Endometrium (tissue), 2 donors: Measurements from ENCODE around the gene MKLN1.
"Not testable (repeated sequence)": the region's sequence is repeated elsewhere in the genome, so short reads cannot be mapped to it uniquely, and the experiment has no call there.

Source experiments
- FAIRE-seq: peaks from 2 replicates; lab custom pipeline; 2012; peaks lifted over from hg19 to GRCh38; lab: Jason Lieb, UNC
- donor health status: control.
- donor health status: control.

MKLN1 gene

DNA sequence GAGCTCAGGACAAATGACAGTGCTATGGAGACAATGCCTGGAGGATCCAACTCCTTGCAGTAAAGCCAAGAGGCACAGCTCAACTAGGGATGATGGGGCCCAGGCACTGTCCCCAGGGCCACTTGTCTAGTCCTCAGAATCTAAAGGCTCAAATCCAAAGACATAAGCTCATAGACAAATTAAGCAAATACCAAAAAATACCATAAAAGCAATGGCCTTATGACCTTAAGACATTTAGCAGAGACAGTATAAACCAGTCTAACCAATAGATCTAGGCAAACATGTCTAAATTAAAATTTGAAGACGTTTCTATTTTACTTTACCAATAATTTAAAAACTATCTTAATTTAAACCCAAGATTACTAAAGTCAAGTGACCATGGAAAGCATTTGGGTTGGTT is 14.8 kb upstream of the MKLN1 start:
- FAIRE-seq = no peak

GRCh38 chr7:131320603-131321002 is 7.1 kb upstream of the MKLN1 start:
- FAIRE-seq = no peak

- FAIRE-seq = no peak
Measured at GRCh38 chr7:131321656-131322055, 6.0 kb upstream of the MKLN1 start.

- no peak for FAIRE-seq
Measured at GRCh38 chr7:131322061-131322460, 5.6 kb upstream of the MKLN1 start.

- FAIRE-seq = no peak
Measured at GRCh38 chr7:131322861-131323260, 4.8 kb upstream of the MKLN1 start.

- FAIRE-seq = no peak
Measured at GRCh38 chr7:131325179-131325840, 2.4 kb upstream of the MKLN1 start.

DNA sequence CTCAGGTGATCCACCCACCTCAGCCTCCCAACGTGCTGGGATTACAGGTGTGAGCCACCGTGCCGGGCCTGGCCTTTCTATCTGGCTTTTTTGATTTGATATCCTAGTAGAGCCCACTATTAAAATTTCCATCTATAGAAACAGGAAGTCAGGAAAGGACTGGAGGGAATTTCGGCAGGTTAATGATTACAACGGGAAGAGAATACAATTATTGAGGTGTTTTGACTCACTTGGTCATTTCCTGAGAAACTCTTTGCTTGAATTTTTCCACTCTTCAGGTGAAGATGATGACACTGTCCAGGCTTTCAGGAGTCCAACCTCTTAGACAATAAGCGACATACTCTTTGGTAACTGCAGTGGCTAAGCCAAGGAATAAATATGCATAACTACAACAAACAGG is 1.1 kb upstream of the MKLN1 start:
- no peak for FAIRE-seq

GRCh38 chr7:131327049-131327625 is 539 bp upstream of the MKLN1 start:
- FAIRE-seq = no peak

DNA sequence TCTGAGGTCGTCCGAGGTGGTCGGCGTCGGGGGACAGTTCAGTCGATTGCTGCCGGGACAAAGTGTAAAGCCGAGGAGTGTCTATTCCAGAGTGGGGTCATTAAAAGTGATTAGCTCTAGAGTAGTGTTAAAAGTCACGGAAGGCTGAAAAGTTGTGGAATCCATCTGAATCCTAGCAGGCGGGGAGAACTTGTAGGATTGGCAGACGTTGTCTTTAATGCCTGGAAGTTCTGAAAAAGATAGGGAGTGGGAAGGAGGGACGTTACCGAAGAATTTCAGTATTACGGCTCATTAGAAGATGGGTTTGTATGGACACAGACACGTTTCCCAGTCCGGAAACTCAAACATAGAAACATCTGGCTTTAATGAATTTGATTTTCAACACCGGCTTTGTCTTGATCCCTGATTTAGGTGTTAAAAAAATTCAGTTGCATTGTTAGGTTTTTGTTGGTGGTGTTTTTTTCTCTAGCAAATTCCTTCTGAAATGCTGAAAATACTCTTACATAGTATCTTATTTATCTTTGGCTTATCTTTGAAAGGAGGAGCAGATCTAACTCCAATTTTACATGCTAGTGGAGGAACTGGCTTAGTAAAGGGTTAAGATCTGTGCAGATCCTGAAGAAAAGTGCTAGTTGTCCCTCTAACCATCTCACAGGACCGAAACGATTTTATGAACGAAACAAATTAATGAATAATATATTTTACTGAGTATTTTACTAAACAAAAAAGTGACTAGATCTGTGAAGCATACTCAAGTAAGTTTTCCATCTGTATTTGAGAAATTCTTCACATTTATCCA is 900 bp downstream of the MKLN1 start:
- FAIRE-seq = no peak

- no peak for FAIRE-seq
Measured at GRCh38 chr7:131329176-131329570, 1.5 kb downstream of the MKLN1 start.

DNA sequence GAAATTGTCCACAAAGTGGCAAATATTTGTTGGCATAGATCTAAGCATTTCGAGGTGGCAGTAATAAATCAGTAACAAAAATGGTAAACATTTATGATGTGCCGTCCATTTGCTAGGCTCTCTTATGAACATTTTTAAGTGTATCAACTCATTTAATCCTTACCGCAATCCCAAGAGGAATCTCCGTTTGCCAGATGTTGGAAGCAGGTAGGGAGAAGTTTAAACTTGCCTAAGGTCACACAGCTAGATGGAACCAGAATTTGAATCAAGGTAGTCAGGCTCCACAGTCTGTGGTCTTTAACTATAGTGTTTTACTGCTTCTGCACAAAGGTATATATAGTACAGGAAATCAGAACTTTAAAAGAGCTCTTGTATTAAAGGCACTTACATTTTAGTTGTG is 2.6 kb downstream of the MKLN1 start:
- no peak for FAIRE-seq

- FAIRE-seq = no peak
Measured at GRCh38 chr7:131331806-131332205, 4.1 kb downstream of the MKLN1 start.

- not testable (repeated sequence) for FAIRE-seq
Measured at GRCh38 chr7:131332729-131333128, 5.1 kb downstream of the MKLN1 start.

- no peak for FAIRE-seq
Measured at GRCh38 chr7:131335639-131336381, 8.1 kb downstream of the MKLN1 start.

DNA sequence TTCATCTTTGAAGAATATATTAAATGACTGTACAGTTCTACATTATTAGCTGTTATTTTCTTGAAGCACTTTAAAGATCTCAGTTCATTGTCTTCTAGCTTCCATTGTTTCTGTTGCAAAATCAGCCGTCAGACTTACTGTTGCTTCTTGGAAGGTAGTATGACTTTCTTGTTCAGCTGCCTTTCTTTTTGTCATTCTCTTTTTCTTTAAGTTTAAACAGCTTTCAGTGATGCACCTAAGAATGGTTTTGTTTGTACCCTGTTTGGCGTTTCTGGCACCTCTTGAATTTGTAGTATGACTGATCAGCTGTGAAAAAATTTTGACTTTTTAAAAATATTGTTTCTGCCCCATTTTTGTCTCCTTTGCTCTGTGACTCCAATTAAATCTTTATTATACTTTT is 9.3 kb downstream of the MKLN1 start:
- no peak for FAIRE-seq

GRCh38 chr7:131338173-131338572 is 10.5 kb downstream of the MKLN1 start:
- FAIRE-seq = no peak

DNA sequence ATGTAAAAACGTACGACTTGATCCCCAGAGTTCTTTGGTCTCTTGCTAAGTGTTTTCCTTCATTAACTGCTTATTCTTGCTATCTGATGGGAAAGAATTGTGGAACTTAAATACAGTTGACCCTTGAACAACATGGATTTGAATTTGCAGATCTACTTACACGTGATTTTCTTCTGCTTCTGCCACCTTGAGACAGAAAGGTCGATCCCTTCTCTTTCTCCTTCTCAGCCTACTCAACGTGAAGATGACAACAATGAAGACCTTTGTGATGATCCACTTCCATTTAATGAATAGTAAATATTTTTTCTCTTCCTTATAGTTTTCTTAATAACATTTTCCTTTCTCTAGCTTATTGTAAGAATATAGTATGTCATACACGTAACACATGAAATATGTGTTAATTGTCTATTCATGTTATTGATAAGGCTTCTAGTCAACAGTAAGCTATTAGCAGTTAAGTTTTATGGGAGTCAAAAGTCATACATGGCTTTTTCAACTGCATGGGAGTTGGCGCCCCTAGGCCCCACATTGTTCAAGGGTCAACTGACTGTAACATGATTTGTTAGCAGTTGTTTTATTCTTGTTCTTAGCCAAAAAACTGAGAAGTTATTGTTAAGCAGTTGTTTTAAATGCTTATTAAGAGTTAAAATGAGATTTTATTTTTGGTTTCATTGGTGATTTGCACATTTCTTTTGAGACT is 11.2 kb downstream of the MKLN1 start:
- FAIRE-seq = no peak

- no peak for FAIRE-seq
Measured at GRCh38 chr7:131341690-131342089, 14.0 kb downstream of the MKLN1 start.

DNA sequence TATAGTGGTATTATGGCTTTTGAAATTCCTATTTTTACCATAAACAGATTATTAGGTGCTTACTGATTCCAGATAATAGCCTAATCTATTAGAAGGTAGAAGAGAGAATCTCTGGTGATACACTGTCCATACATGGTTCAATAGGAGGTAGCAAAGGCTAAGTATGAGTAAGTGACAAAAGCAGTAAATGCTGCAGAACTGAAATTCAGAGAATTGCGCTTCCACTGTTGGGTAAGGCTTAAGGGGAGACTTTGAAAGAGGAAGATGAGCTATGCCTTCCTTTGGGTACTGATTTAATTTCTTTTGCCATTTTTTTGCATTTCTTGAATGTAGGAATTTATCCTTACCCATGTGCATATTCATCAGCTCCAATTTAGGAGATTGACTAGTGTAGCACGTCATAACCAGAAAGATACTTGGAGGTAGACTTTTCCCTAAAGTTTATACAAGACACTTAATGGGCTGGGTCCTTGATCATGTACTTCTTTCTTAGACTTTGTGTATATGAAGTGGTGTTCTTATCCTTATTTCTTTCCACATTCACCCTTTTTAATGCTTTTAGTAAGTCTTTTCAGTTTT is 15.3 kb downstream of the MKLN1 start:
- no peak for FAIRE-seq

GRCh38 chr7:131346885-131347592 is 19.4 kb downstream of the MKLN1 start:
- no peak for FAIRE-seq

GRCh38 chr7:131352032-131352431 is 24.4 kb downstream of the MKLN1 start:
- no peak for FAIRE-seq
